Measurements from ENCODE around the gene MED29.
A peak's percentile ranks its signal among the peaks of the same experiment; 100 is the strongest.

The MED29 gene

DNA sequence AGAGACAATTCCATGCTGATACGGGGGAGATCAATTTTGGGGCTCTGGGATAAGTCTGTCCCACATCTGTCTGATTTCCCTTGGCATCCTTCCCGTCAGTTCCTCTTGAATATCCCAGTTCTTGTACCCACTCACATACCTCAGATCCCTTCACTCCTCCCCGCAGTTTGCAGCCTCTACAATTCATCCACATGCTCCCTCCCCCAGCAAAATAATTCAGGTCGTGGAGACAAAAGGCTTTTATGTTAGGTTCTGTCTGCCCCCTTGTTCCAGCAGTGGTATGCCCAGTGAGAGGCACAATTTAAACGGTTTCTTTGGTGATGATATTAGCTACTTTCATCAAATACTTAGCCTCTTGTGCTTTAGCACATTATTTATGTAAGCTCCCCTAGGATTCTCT, 35.0 kb downstream of the MED29 start:
- DNase-seq, result no peak

DNA sequence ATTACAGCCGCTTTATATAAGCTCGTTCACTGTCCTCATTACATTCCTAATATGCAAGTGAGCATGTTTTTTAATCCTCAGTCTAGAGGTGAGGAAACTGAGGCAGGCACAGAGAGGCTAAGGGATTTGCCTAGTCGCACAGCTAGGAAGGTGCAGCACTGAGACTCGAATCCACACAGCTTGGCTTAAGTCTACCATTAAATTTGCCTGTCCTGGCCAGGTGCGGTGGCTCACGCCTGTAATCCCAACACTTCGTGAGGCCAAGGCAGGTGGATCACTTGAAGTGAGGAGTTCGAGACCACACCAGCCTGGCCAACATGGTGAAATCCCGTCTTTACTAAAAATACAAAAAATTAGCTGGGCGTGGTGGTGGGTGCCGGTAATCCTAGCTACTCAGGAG, 36.5 kb downstream of the MED29 start:
- DNase-seq, result no peak

DNA sequence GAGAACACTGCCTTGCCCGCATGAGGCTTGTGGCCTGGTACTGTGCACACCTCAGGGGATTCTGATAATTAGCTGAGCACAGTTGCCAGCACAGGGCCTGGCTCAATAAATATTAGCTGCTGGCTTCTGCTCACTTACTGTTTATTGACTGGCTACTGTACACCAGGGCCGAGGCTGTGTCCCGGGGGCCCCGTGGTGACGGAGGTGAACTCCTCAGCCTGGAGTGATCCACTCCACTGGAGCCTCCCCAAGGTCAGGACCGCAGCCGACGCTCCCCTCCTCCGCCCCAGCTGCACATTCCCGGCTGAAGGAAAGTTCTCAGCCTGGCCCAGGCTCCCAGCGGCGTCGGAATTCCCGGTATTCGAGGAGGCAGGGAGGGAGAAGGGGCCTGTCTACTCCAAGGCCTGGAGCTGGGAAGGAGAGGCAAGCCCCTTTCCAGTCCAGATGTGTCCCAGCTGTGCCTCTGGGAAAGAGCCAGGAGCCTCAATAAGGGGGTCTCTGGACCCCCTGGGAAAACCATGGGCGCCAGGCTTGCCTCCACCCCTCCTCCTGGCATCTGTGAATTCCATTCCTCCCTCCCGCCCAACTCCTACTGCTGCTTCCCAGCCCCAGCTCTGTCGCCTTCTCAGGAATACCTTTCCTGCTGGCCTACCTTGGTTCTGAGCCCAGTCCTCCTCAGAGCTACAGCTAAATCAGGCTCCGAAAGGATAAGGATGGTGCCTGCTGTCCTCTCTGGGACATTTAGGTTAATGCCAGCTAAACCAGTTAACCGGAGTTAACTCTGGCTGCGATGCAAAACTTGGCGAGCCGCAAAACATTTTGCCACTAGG, 37.3 kb downstream of the MED29 start:
- no peak for DNase-seq

DNA sequence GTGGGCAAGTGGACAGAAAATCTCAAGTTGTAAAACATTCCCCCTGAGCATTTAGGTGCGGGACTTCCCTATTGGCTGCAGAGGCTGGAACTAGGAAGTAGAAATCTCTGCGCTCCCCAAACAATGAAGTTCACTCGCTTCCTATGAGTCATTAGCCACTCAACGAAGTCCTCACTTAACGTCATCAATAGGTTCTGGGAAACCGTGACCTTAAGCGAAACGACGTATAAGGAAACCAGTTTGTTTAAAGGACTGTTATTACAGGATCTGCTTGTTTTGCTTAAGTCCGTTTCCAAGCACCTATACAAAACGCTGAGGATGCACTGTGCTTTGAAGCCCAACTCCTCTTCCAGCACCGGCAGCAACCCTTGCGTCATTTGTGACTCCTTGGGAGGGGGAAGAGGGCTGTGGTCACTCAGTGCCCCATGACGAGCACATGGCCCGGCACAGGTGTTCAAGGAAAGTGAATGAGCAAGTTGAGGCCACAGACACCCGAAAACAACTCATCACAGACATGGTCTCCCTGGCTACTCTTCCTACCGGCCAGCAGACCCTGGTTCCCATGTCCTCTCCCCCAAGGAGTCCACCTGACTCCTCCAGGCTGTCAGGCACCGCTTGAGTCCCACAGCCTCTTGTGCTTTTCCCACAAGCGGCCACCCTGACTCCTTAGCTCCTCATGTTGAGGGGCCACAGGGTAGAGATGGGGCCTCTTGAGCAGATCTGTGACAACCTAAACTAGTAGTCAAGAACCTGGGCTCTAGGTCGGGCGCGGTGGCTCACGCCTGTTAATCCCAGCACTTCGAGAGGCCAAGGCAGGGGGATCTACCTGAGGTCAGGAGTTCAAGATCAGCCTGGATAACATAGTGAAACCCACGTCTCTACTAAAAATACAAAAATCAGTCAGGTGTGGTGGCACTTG, 39.8 kb downstream of the MED29 start:
- no peak for DNase-seq

DNA sequence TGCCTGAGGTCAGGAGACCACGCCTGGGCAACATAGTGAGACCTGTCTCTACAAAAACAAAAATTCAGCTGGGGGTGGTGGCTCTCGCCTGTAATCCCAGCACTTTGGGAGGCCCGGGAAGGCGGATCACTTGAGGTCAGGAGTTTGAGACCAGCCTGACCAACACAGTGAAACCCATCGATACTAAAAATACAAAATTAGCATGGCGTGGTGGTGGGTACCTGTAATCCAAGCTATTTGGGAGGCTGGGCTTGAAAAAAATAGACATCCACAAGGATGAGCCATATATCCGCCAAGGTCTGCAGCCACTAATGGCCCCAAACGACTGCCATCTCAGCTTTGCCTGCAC, 41.5 kb downstream of the MED29 start:
- DNase-seq, result no peak

DNA sequence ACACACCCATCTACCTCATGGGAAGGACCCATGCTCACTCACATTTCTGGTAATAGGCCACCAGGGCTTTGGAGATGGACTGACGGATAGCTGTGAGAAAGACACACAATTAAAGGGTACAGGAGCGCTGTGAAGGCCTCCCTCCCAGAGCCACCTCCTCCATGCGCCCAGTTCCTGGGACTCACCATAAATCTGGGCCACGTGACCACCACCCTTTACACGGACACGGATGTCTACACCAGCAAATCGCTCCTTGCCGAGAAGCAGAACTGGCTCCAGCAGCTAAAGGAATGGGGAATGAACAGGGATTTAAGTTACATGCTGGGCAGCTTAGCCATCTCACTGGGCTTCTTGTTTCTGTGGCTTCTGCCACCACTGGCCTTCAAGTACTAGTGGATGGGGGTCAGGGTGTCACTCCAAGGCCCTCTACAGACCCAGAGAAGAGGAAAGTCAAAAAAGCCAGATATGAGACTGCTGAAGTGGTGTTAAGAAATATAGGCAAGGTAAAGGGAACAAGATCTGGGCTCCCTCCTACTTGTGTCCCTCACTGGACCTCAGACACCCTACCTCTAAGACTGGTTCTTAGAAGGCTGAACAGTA, 42.4 kb downstream of the MED29 start:
- DNase-seq, result no peak

DNA sequence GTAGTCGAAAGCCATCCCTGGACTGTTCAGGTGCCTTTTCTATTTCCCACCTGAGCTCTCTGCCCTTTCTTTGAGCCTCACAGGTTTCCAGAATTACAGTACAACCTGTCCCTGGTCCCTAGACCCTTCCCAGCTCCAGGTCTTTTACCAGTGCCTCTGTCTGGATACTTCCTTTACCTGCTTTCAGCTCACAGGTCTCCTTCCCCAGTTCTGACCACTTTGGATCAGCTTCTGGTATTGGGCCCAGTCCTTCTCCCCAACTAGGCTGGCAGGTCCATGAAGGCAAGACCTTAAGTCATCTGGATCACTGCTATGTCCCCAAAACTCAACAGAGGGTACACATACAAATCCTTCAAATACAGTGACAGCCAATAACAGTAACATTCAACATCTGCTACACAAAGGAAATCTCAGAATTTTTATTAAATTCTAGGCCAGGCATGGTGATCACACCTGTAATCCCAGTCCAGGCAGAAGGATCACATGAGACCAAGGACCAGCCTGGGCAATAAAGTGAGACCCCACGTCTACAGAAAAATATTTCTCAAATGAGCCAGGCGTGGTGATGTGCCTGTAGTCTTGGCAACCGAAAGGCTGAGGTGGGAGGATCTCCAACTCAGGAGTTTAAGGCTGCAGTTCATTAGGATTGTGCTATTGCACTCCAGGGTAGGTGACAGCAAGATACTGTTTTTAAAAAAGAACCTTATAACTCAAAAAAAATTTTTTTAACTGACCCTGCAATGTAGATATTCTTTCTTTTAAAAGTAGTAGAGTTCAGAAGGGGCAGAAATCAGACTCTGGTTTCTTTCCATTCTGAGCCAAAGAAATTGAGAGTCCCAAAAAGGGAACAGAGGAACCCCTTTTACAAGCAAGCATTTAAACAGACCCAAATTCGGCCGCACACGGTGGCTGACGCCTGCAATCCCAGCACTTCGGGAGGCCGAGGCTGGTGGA, 43.2 kb downstream of the MED29 start:
- DNase-seq, result no peak

DNA sequence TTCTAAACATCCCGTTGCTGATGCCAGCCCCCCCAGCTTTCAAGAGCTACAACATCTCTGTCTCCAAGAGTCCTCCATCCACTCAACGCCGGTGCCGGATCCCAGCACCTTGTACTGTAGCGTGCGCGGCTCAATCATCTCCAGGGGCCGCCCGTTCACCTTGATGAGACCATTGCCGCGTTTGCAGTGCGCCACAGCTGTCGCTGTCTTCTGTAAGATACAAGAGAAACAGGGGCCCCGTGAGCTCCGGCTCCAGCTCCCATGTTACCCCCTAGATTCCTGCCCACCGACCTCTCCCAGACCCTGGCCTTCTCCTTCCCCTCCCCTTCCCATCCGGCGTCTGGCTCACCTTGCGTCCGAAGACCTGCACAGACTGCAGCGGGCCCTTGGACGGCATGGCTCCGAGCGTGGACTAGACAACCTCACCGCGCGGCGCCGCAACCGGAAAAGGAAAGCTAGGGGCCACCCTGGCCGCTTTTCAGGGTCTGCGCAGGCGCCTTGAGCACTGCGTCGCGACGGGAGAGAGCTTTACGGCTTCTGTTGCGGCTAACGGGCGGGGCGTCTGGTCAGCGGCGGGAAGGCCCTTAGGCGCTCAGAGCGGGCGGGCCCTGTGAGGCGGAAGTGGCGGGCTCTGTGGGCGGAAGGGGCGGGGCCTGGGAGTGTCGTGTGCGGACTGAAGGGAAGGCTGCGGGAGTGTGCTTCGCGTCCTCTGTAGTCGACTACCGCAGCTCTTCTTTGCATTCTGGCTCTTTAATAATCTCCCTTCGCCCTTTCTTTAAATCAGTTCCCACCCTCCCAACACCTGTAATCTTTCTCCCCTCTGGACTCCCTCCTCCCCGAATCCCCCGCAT, 44.5 kb downstream of the MED29 start, which contains the start of gene RPS16:
Gene RPS16, minus strand, starts transcription at position 451 of the 851 bp plus-strand sequence. Its CDS starts 54 bp downstream, at position 397.
- DNase-seq, result peak; percentile 71 to 99 (median 97)

DNA sequence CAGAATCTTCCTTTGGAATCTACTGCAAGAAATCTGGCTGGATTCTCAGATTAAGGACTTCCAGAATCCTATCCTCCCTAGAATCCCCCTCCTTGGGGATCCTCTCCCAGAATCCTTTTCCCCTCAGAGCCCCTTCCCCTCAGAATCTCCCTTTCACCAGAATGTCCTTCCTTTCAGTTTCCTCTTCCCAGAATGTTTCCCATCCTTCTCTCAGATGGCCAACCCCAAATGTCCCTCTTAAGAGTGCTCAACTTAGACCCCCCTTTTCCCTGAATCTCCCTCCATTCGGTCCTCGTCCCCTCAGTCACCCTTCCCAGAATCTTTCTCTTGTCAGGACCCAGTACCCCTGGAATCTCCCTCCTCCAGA, 45.2 kb downstream of the MED29 start:
- DNase-seq, result no peak

DNA sequence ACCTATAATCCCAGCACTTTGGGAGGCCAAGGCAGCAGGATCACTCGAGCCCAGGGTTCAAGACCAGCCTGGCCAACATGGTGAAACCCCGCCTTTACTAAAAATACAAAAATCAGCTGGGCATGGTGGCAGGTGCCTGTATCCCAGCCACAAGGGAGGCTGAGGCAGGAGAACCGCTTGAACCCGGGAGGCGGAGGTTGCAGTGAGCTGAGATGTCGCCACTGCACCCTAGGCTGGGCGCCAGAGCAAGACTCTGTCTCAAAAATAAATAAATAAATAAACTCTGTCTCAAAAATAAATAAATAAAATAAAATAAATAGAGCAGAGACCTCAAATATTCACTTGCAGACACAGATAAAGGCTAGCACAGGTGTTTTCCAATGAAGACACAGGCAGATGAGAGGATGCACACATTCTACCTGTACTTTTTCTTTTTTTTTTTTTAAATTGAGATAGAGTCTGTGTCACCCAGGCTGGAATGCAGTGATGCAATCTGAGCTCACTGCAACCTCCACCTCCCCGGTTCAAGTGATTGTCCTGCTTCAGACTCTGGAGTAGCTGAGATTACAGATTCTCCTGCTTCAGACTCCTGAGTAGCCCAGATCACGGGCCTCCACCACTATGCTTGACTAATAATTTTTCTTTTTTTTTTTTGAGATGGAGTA, 47.2 kb downstream of the MED29 start:
- no peak for DNase-seq

DNA sequence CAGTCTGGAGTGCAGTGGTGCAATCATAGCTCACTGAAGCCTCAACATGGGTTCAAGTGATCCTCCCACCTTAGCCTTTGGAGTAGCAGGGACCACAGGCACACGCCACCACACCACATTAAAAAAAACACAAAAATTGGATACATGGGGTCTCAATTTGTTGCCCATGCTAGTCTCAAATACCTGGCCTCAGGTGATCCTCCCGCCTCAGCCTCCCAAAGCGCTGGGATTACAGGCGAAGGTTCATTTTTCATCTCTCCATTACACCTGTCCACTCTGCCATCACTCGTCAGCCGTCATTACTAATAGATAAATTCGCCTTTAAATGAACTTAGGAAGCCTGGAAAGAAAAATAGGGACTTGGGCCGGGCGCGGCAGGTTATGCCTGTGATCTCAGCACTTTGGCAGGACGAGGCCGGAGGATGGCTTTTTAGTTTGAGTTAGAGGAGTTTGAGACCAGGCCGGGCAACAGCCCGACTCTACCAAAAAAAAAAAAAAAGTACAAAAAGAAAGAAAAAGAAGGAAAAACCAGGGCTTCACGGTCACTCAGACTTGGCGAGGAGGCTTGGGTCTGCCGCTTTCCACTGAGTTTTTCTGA, 53.5 kb downstream of the MED29 start:
- peak in 1 of 56 donors; percentile 31 for DNase-seq

DNA sequence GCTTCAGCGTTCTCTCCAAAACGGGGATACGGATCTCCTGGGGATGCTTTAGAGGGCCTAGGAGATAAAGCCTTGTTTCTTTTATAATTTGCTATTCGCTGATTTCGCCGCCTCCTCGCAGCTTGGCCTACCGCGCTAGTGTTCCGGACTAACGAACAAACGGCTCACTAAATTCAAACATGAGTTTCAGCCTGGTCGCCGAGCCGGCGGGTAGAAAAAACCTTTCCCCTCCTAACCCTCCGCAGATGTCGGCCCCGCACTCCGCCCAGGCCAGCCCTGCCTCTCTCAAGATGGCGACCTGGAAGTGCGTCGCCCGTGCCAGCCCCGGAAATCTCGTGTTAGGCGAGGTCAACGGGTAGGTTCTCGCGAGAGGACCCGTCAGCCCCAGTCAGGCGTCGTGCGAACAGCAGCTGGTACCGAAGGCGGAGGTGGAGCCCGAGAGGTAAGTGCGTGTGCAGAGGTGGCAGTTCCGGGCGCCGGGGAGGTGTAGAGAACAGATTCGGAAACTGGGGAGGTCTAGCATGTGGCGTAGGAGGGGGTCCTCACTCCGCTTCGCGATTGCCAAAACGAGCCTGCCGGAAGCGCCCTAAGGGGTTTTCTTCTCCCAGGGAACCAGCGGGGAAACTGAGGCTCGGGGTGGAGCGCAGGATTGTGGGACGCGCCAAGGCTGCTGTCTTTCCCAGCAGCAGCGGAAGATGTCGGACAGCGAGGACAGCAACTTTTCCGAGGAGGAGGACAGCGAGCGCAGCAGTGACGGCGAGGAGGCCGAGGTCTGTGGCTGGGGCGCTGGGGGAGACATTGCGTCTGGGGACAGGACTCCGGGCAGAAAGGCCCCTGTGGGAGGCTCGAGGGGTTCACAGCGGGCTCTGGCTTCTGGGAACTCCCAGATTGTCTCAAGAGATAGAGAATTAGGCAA, 54.3 kb downstream of the MED29 start, which contains the start of gene SUPT5H:
Gene SUPT5H, plus strand, starts transcription at position 387 of the 916 bp plus-strand sequence. Its CDS starts 309 bp downstream, at position 696.
- DNase-seq, result peak; percentile 47 to 94 (median 88)

DNA sequence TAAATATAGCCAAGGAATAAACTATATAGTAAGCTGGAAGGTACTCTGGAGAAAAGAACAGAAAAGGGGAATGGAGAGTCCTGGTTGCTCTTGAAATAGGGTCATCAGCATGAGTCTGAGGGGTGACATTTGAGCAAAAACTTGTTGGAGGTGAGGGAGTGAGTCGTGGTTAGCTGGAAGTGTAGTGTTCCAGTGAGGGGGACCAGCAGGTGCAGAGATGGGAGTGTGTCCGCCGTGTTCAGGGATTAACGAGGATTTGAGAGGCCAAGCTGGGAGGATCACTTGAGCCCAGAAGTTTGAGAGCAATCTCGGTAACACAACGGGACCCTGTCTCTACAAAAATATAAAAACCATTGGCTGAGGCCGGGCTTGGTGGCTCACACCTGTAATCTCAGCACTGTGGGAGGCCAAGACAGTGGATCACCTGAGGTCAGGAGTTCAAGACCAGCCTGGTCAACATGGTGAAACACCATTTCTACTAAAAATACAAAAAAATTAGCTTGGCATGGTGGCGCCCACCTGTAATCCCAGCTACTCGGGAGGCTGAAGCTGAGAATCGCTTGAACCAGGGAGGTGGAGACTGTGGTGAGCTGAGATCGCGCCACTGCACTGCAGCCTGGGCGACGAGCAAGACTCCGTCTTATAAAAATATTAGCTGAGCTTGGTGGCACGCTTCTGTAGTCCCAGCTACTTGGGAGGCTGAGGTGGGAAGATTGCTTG, 55.3 kb downstream of the MED29 start:
- no peak for DNase-seq

DNA sequence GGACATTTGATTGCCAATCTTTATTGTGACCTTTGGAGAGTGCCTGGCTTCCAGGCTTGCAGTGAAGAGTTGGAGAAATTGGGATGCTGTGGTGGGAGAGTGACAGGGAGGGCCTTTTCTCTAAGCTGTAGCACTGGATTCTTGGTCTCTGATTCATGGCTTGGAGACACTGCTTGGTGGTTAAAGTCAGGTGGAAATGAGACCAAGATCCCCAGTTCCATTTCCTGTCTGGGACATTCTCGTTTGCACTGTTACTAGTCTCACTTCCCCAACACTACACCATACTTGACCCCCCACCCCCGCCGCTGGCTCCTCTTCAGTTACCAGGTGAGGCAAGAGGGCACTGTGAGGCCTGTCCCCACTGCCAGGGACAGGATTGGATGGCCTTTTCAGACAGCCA, 57.1 kb downstream of the MED29 start:
- DNase-seq, result no peak

DNA sequence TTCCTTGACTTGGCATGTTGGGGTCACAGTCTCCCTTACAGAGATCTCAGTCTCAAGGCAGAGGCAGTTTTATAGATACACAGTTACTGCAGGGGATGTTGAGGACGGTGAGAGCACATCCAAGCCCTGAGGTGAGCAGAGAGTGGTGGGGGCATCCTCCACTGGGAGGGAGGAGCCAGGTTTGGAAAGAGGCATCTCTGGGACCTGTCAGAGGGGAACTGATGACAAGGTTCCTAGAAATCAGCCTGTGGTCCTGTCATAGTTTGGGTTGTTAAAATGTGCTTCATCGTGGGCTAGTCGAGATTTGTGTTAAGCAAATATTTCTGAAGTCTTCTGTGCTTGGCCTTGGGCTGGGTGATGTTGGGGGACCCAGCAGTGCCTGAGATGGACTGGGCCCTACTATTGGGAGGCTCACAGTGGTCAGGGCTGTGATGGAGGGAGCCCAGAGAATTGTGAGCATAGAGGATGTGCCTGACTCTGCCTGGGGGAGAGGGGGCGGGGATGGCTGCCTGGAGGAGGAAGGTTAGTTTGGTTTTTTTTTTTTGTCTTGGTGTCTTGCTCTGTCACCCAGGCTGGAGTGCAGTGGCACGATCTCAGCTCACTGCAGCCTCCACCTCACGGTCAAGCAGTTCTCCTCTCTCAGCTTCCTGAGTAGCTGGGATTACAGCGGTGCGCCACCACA, 58.1 kb downstream of the MED29 start:
- DNase-seq, result no peak
